HL-60 (cell line): ENCODE measurements around the gene ZBTB49.

Source experiments
- DNase-seq, 2 experiments: peaks; one replicate each; pipeline ENCODE4 v3.0.0-alpha.2; 2010 to 2020; ENCODE audit warnings: low read depth in 1 of 2, low spot score in 1 of 2
- H3K27ac ChIP-seq: fragments of 250-450 bp; sonication (Bioruptor Pico); replicated peaks from 2 replicates; pipeline ENCODE4 v1.5.1; 2020; ENCODE audit warnings: mild to moderate bottlenecking, moderate library complexity
- H3K27me3 ChIP-seq: fragments of 250-450 bp; sonication (Bioruptor Pico); 2 replicates; pipeline ENCODE4 v1.5.1; 2021; ENCODE audit warnings: mild to moderate bottlenecking, moderate library complexity; ENCODE audit not compliant: insufficient read depth, poor library complexity, severe bottlenecking
- H3K4me3 ChIP-seq: replicated peaks from 2 replicates; pipeline ENCODE4 v1.5.1; 2011; ENCODE audit warnings: mild to moderate bottlenecking, control low read depth, low read length; ENCODE audit not compliant: insufficient read depth
- CTCF ChIP-seq: IDR thresholded peaks from one replicate; pipeline ENCODE4 v1.5.1; 2011; ENCODE audit warnings: low read length, control low read depth, inconsistent platforms; ENCODE audit not compliant: insufficient read depth
- GABPA ChIP-seq: IDR thresholded peaks from 2 replicates; pipeline ENCODE4 v1.6.1; 2012; ENCODE audit warnings: low read depth
- POLR2AphosphoS5 ChIP-seq: IDR thresholded peaks from 2 replicates; pipeline ENCODE4 v1.6.1; 2012; ENCODE audit warnings: low read depth
- REST ChIP-seq: IDR thresholded peaks from 2 replicates; pipeline ENCODE4 v1.6.1; 2012; ENCODE audit warnings: low read depth; ENCODE audit not compliant: insufficient replicate concordance
- SPI1 ChIP-seq: IDR thresholded peaks from 2 replicates; pipeline ENCODE4 v1.6.1; 2012; ENCODE audit warnings: low read depth, mild to moderate bottlenecking, borderline replicate concordance

The ZBTB49 gene

GRCh38 chr4:4362991-4363697, 73.1 kb downstream of the ZBTB49 start:
- H3K27ac ChIP-seq, result no peak overlapping the region
- no peak for DNase-seq
- no peaks in the 10 kb centered on the region for H3K27me3 ChIP-seq
- TF ChIP-seq SPI1 (no peak), REST (no peak), POLR2AphosphoS5 (no peak), CTCF (no peak), GABPA (no peak)
- no peak overlapping the region for H3K4me3 ChIP-seq

- no peak for DNase-seq
- no peak overlapping the region for H3K27ac ChIP-seq
- H3K27me3 ChIP-seq, result no peaks in the 10 kb centered on the region
- TF ChIP-seq POLR2AphosphoS5 (no peak), GABPA (no peak), REST (no peak), CTCF (no peak), SPI1 (no peak)
- H3K4me3 ChIP-seq, result no peak overlapping the region
Observed at GRCh38 chr4:4364061-4364460, 74.0 kb downstream of the ZBTB49 start.

GRCh38 chr4:4364486-4365208, 74.6 kb downstream of the ZBTB49 start:
- DNase-seq, result no peak
- no peak for TF ChIP-seq CTCF
- TF ChIP-seq GABPA, result no peak
- TF ChIP-seq SPI1, result no peak
- TF ChIP-seq POLR2AphosphoS5, result no peak
- TF ChIP-seq REST, result no peak
- Histone ChIP-seq H3K4me3 (no peak overlapping the region), H3K27me3 (no peaks in the 10 kb centered on the region), H3K27ac (no peak overlapping the region)
